ENCODE measurements around the gene NEURL1B. TPM values are rescaled to one million over a fixed set of nuclear protein-coding genes. Genes with fewer than 3 reads are reported as not detected.

Gene NEURL1B
- total and polyA plus RNA-seq, 2 experiments from 2014 or later: 0.13 to 1.8 TPM

DNA sequence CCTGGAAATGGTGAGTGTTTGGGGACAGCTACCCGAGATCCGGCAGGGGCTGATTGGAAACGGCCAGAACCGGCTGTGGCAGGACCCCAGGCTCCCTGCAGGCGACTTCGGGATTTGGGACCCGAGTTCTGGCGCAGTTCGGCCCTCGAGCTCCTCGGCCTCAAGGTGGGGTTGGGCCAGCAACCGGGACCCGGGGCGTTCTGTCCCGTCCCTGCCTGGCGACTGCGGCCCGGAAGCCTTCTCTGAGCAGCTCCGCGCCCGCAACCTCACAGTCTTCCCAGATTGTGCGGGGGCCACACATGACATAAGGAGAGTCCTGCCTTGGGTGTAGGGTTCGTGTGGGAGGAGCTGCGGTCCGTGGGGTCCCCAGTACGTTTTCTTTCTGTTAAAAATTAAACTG, 23.2 kb upstream of the NEURL1B start:
- Histone ChIP-seq H3K9me2 (ENCODE audit: insufficient read depth) (no peaks in the 10 kb centered on the region), H3K79me2 (ENCODE audit: insufficient read depth) (no peaks in the 10 kb centered on the region), H3K4me2 (ENCODE audit: unreplicated experiment) (no peak overlapping the region), H3K4me3 (no peak overlapping the region), H3K9me3 (ENCODE audit: low read depth) (no peaks in the 10 kb centered on the region), H3K36me3 (ENCODE audit: low read depth) (no peaks in the 10 kb centered on the region), H3K27me3 (replicated peaks; ENCODE audit: insufficient read depth) (peaks cover 19% of the 10 kb centered on the region), H3K4me1 (ENCODE audit: insufficient read depth) (no peaks in the 10 kb centered on the region), H2AFZ (no peak overlapping the region), H4K20me1 (ENCODE audit: insufficient read depth) (no peaks in the 10 kb centered on the region), H3F3A (ENCODE audit: insufficient read depth) (no peaks in the 10 kb centered on the region), H3K27ac (no peak overlapping the region), H3K9ac (no peak overlapping the region)
- in situ Hi-C loops (cut with MboI): no loop called here
- no peak for DNase-seq
- TF ChIP-seq EZH2phosphoT487 (IDR thresholded peaks at IDR 0.05; ENCODE audit: insufficient read depth, low read depth) (no peak), EZH2 (IDR thresholded peaks at IDR 0.05; ENCODE audit: insufficient read depth, poor library complexity, severe bottlenecking) (no peak)
- 63 to 67% methylated on average over 21 to 24 of the region's 26 CpGs for WGBS, 2 experiments (ENCODE audit: low coverage in 1 of 2, low lambda C conversion rate in 2 of 2, missing lambda C conversion rate in 2 of 2)

GRCh38 chr5:172618574-172619365, 22.3 kb upstream of the NEURL1B start:
- Histone ChIP-seq H3K4me1 (ENCODE audit: insufficient read depth) (no peaks in the 10 kb centered on the region), H3K9ac (no peak overlapping the region)
- WGBS, 2 experiments (ENCODE audit: low coverage in 1 of 2, low lambda C conversion rate in 2 of 2, missing lambda C conversion rate in 2 of 2): 71 to 73% methylated on average over 12 of the region's 12 CpGs

GRCh38 chr5:172620506-172620905, 20.6 kb upstream of the NEURL1B start:
- H3K36me3 ChIP-seq (ENCODE audit: low read depth): no peaks in the 10 kb centered on the region
- H3K9me2 ChIP-seq (ENCODE audit: insufficient read depth): no peaks in the 10 kb centered on the region
- no peak overlapping the region for H3K4me2 ChIP-seq (ENCODE audit: unreplicated experiment)
- H3K27me3 ChIP-seq (replicated peaks; ENCODE audit: insufficient read depth): peaks cover 19% of the 10 kb centered on the region
- no peak overlapping the region for H3K9ac ChIP-seq
- H3K4me1 ChIP-seq (ENCODE audit: insufficient read depth): no peaks in the 10 kb centered on the region
- H3K79me2 ChIP-seq (ENCODE audit: insufficient read depth): no peaks in the 10 kb centered on the region
- no peaks in the 10 kb centered on the region for H4K20me1 ChIP-seq (ENCODE audit: insufficient read depth)
- H2AFZ ChIP-seq: no peak overlapping the region
- H3K27ac ChIP-seq: no peak overlapping the region
- H3K4me3 ChIP-seq: no peak overlapping the region
- no peaks in the 10 kb centered on the region for H3K9me3 ChIP-seq (ENCODE audit: low read depth)
- no peaks in the 10 kb centered on the region for H3F3A ChIP-seq (ENCODE audit: insufficient read depth)
- DNase-seq: no peak
- in situ Hi-C loops (cut with MboI): no loop called here
- WGBS, 2 experiments (ENCODE audit: low coverage in 1 of 2, low lambda C conversion rate in 2 of 2, missing lambda C conversion rate in 2 of 2): 81% methylated on average over 6 of the region's 6 CpGs
- TF ChIP-seq EZH2 (IDR thresholded peaks at IDR 0.05; ENCODE audit: insufficient read depth, poor library complexity, severe bottlenecking) (no peak), EZH2phosphoT487 (IDR thresholded peaks at IDR 0.05; ENCODE audit: insufficient read depth, low read depth) (no peak)

More at GRCh38 chr5:172618574-172619365, 22.3 kb upstream of the NEURL1B start:
- Histone ChIP-seq H3K4me3 (no peak overlapping the region), H2AFZ (no peak overlapping the region), H3K9me3 (ENCODE audit: low read depth) (no peaks in the 10 kb centered on the region), H3K79me2 (ENCODE audit: insufficient read depth) (no peaks in the 10 kb centered on the region), H3K36me3 (ENCODE audit: low read depth) (no peaks in the 10 kb centered on the region), H3K27ac (no peak overlapping the region), H3K27me3 (replicated peaks; ENCODE audit: insufficient read depth) (peaks cover 19% of the 10 kb centered on the region), H3K9me2 (ENCODE audit: insufficient read depth) (no peaks in the 10 kb centered on the region), H3K4me2 (ENCODE audit: unreplicated experiment) (no peak overlapping the region), H3F3A (ENCODE audit: insufficient read depth) (no peaks in the 10 kb centered on the region), H4K20me1 (ENCODE audit: insufficient read depth) (no peaks in the 10 kb centered on the region)
- TF ChIP-seq EZH2 (IDR thresholded peaks at IDR 0.05; ENCODE audit: insufficient read depth, poor library complexity, severe bottlenecking): no peak
- no peak for TF ChIP-seq EZH2phosphoT487 (IDR thresholded peaks at IDR 0.05; ENCODE audit: insufficient read depth, low read depth)
- in situ Hi-C loops (cut with MboI): no loop called here
- no peak for DNase-seq

- no peak for DNase-seq
- H2AFZ ChIP-seq: no peak overlapping the region
- H3K27ac ChIP-seq: no peak overlapping the region
- H3K79me2 ChIP-seq (ENCODE audit: insufficient read depth): no peaks in the 10 kb centered on the region
- H3K9me2 ChIP-seq (ENCODE audit: insufficient read depth): no peaks in the 10 kb centered on the region
- no peak for TF ChIP-seq EZH2 (IDR thresholded peaks at IDR 0.05; ENCODE audit: insufficient read depth, poor library complexity, severe bottlenecking)
- no peak for TF ChIP-seq EZH2phosphoT487 (IDR thresholded peaks at IDR 0.05; ENCODE audit: insufficient read depth, low read depth)
- H3K36me3 ChIP-seq (ENCODE audit: low read depth): no peaks in the 10 kb centered on the region
- in situ Hi-C loops (cut with MboI): no loop called here
- no peak overlapping the region for H3K9ac ChIP-seq
- H3F3A ChIP-seq (ENCODE audit: insufficient read depth): no peaks in the 10 kb centered on the region
- no peak overlapping the region for H3K4me3 ChIP-seq
- no peaks in the 10 kb centered on the region for H3K4me1 ChIP-seq (ENCODE audit: insufficient read depth)
- H3K4me2 ChIP-seq (ENCODE audit: unreplicated experiment): no peak overlapping the region
- no peaks in the 10 kb centered on the region for H4K20me1 ChIP-seq (ENCODE audit: insufficient read depth)
- WGBS, 2 experiments (ENCODE audit: low coverage in 1 of 2, low lambda C conversion rate in 2 of 2, missing lambda C conversion rate in 2 of 2): 72 to 73% methylated on average over 22 of the region's 22 CpGs
- H3K9me3 ChIP-seq (ENCODE audit: low read depth): no peaks in the 10 kb centered on the region
- H3K27me3 ChIP-seq (replicated peaks; ENCODE audit: insufficient read depth): peaks cover 18% of the 10 kb centered on the region
Measured at GRCh38 chr5:172622091-172623046, 18.7 kb upstream of the NEURL1B start.
